A673 (cell line): ENCODE results near the gene TBX4. TPM values are rescaled to one million over a fixed set of nuclear protein-coding genes. Genes with fewer than 3 reads are reported as not detected.

Experiments
- BruUV-seq: library from RNA; stranded (reverse); fragments of 400-500 nt; replicated peaks from 2 replicates; lab custom pipeline; 2021; lab: Mats Ljungman, UMichigan
- CTCF ChIA-PET: fragments of 300-600 bp; sonication (Branson Sonifier 250); formaldehyde crosslinking; loops from one replicate; lab custom pipeline; 2022; ENCODE audit warnings: antibody characterized with exemption; lab: Charles Lee
- POLR2A ChIA-PET: fragments of 300-600 bp; sonication (Branson Sonifier 250); formaldehyde crosslinking; loops from one replicate; lab custom pipeline; 2022; ENCODE audit warnings: antibody characterized with exemption; ENCODE audit not compliant: low non-redundant PET; lab: Charles Lee
- DNase-seq: peaks from one replicate; pipeline ENCODE4 v3.0.0-alpha.2; 2015; ENCODE audit warnings: low spot score
- H3K27ac ChIP-seq: fragments of 200-600 bp; sonication (generic); 2 replicates; pipeline ENCODE4 v1.5.1; 2016; ENCODE audit warnings: mixed run types, low read depth, mild to moderate bottlenecking, mixed read lengths, antibody characterized with exemption, low read length; ENCODE audit not compliant: poor library complexity, severe bottlenecking
- H3K27me3 ChIP-seq: fragments of 200-600 bp; sonication (generic); replicated peaks from 2 replicates; pipeline ENCODE4 v1.6.1; 2017; ENCODE audit warnings: mixed run types, low read depth, mild to moderate bottlenecking, mixed read lengths, antibody characterized with exemption, low read length; ENCODE audit not compliant: insufficient read depth, poor library complexity
- H3K36me3 ChIP-seq: fragments of 200-600 bp; sonication (generic); 2 replicates; pipeline ENCODE4 v1.6.1; 2016; ENCODE audit warnings: mixed run types, mild to moderate bottlenecking, mixed read lengths, antibody characterized with exemption, low read length; ENCODE audit not compliant: insufficient read depth, poor library complexity, severe bottlenecking
- H3K4me1 ChIP-seq: fragments of 200-600 bp; sonication (generic); 2 replicates; pipeline ENCODE4 v1.6.1; 2017; ENCODE audit warnings: mixed run types, mild to moderate bottlenecking, mixed read lengths, antibody characterized with exemption, low read length; ENCODE audit not compliant: insufficient read depth, poor library complexity, severe bottlenecking
- H3K4me3 ChIP-seq: fragments of 200-600 bp; sonication (generic); 2 replicates; pipeline ENCODE4 v1.5.1; 2016; ENCODE audit warnings: low read depth, mixed run types, mild to moderate bottlenecking, mixed read lengths, low read length; ENCODE audit not compliant: poor library complexity, severe bottlenecking
- H3K9me3 ChIP-seq: fragments of 200-600 bp; sonication (generic); 2 replicates; pipeline ENCODE4 v1.6.1; 2016; ENCODE audit warnings: mixed run types, low read depth, mild to moderate bottlenecking, mixed read lengths, antibody characterized with exemption, low read length; ENCODE audit not compliant: poor library complexity, severe bottlenecking
- EZH2 ChIP-seq: fragments of 200-600 bp; sonication (generic); IDR thresholded peaks from 2 replicates; pipeline ENCODE4 v1.6.1; 2017; ENCODE audit warnings: borderline replicate concordance, low read depth, mild to moderate bottlenecking, mixed read lengths, antibody characterized with exemption, low read length; ENCODE audit not compliant: poor library complexity, severe bottlenecking
- intact Hi-C: fragments of 100-400 bp; cut with micrococcal nuclease; formaldehyde crosslinking; loops from one replicate; pipeline ENCODE4 v1.10.0; 2022; ENCODE audit not compliant: unreplicated experiment
- total RNA-seq: library from RNA; stranded (reverse); gene quantifications from 2 replicates; pipeline ENCODE4 v1.2.3, GENCODE V29; 2021
- TF ChIP-seq, protein P1 (sequence below): fragments of 300-800, 200-600 bp; sonication (generic); conservative IDR thresholded peaks from 2 replicates; pipeline ENCODE4 v1.5.1; 2017; ENCODE audit warnings: low read depth, mild to moderate bottlenecking, antibody characterized with exemption, low read length, moderate library complexity, mixed read lengths

TBX4 gene
- total RNA-seq, 1 experiment from 2014 or later = not detected

DNA sequence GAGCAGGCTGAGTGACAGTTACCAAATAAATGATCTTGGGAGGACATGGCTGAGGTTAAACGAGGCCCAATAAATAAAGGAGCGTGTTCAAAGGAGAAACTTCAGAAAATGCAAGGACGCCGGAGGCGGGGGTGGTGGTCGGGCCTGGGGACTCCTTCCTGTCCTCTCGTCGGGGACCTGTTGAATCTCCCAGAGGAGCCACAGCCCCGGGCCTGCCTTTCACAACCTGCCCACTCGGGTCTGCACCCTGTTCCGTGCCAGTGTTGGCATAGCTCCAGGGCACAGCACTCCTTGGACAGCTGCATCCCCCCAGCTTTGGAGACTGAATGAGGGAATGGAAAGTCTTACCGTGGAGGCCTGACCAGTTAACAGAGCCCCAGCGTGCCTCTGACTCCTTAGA, 8.1 kb upstream of the TBX4 start:
- Histone ChIP-seq H3K4me1 (no peaks in the 10 kb centered on the region), H3K4me3 (no peak overlapping the region), H3K27me3 (no peaks in the 10 kb centered on the region), H3K36me3 (no peaks in the 10 kb centered on the region), H3K9me3 (no peaks in the 10 kb centered on the region), H3K27ac (no peak overlapping the region)
- ChIA-PET POLR2A (interaction anchor here (0.5 kb wide), 1 partner anchor 40 kb away, joined by 9 read pairs; no protein-coding TSS in a partner anchor), CTCF (interaction anchor here (0.6 kb wide), 1 partner anchor 423 kb away, joined by 3 read pairs; no protein-coding TSS in a partner anchor)
- intact Hi-C loops = no loop called here
- TF ChIP-seq EZH2 = no peak
- TF ChIP-seq, protein P1, sequence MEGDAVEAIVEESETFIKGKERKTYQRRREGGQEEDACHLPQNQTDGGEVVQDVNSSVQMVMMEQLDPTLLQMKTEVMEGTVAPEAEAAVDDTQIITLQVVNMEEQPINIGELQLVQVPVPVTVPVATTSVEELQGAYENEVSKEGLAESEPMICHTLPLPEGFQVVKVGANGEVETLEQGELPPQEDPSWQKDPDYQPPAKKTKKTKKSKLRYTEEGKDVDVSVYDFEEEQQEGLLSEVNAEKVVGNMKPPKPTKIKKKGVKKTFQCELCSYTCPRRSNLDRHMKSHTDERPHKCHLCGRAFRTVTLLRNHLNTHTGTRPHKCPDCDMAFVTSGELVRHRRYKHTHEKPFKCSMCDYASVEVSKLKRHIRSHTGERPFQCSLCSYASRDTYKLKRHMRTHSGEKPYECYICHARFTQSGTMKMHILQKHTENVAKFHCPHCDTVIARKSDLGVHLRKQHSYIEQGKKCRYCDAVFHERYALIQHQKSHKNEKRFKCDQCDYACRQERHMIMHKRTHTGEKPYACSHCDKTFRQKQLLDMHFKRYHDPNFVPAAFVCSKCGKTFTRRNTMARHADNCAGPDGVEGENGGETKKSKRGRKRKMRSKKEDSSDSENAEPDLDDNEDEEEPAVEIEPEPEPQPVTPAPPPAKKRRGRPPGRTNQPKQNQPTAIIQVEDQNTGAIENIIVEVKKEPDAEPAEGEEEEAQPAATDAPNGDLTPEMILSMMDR = no peak
- no peak for DNase-seq
- no TSS peak for BruUV-seq

DNA sequence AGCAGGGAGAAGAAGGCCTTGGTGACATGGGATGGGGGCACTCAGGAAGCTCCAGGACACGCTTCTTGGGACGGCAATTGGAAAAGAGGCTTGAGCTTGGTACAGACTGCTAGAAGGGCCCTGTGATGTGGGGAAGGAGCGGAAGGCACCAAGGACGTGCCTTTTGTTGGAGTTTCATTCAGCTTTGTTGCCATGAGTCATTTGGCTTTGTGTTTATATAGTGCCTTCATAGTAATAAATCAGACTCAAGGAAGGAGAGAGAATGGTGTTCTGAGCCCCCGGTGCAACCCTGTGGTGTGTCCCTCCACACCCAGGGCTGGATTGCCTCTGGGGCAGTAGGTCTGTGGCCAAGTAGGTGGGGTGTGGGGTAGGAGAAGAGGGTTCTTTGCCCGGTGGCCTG, 7.4 kb upstream of the TBX4 start:
- H3K4me1 ChIP-seq = no peaks in the 10 kb centered on the region
- no peak overlapping the region for H3K4me3 ChIP-seq
- no peak for TF ChIP-seq EZH2
- TF ChIP-seq, protein P1 = no peak
- no peaks in the 10 kb centered on the region for H3K36me3 ChIP-seq
- ChIA-PET POLR2A (no interaction called here), CTCF (no interaction called here)
- no TSS peak for BruUV-seq
- no peaks in the 10 kb centered on the region for H3K27me3 ChIP-seq
- H3K9me3 ChIP-seq = no peaks in the 10 kb centered on the region
- intact Hi-C loops = no loop called here
- no peak overlapping the region for H3K27ac ChIP-seq
- no peak for DNase-seq

DNA sequence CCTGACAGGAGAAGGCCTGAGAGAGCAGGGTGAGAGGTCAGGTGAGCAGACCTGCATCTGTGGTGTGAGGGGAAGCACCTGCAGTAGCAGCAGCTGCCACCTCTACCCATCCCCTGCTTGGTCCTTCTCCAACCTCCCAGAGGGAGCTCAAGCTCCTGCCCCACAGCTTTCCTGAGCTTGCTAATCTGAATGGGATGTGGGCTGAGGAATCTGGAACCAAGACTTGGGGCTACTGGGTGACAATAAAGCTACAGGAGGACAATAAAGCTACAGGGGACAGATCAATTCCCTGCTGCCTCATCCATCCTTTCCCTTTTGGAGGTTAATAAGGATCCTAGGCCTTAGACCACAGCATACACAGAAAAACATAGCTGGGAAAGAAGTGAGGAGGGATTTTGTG, 4.9 kb upstream of the TBX4 start:
- no TSS peak for BruUV-seq
- intact Hi-C loops = no loop called here
- H3K27me3 ChIP-seq = peaks cover 5% of the 10 kb centered on the region
- H3K9me3 ChIP-seq = no peaks in the 10 kb centered on the region
- no peaks in the 10 kb centered on the region for H3K36me3 ChIP-seq
- POLR2A ChIA-PET = no interaction called here
- H3K4me3 ChIP-seq = no peak overlapping the region
- H3K4me1 ChIP-seq = no peaks in the 10 kb centered on the region
- TF ChIP-seq EZH2 = no peak
- TF ChIP-seq, protein P1 = no peak
- no peak overlapping the region for H3K27ac ChIP-seq
- CTCF ChIA-PET = no interaction called here
- no peak for DNase-seq
